LoVo (cell line): ENCODE results near the gene RNF130.
"Not testable (repeated sequence)": the region's sequence is repeated elsewhere in the genome, so short reads cannot be mapped to it uniquely, and the experiment has no call there.

Source experiments
- DNase-seq: peaks from one replicate; pipeline ENCODE4 v3.0.0-alpha.2; 2016; ENCODE audit warnings: low spot score

Gene RNF130

GRCh38 chr5:179974246-179974945 lies 97.2 kb downstream of the RNF130 start:
- no peak for DNase-seq

GRCh38 chr5:179973391-179973790 lies 98.2 kb downstream of the RNF130 start:
- DNase-seq, result no peak

GRCh38 chr5:179969110-179969509 lies 102.4 kb downstream of the RNF130 start:
- no peak for DNase-seq

- peak; percentile 40 for DNase-seq
Measured at GRCh38 chr5:179967489-179967888, 104.1 kb downstream of the RNF130 start.

- DNase-seq, result no peak
Measured at GRCh38 chr5:179964015-179964414, 107.5 kb downstream of the RNF130 start.

- no peak for DNase-seq
Measured at GRCh38 chr5:179963375-179963774, 108.2 kb downstream of the RNF130 start.

- DNase-seq, result no peak
Measured at GRCh38 chr5:179960204-179960831, 111.2 kb downstream of the RNF130 start.

- no peak for DNase-seq
Measured at GRCh38 chr5:179959641-179960040, 111.9 kb downstream of the RNF130 start.

- not testable (repeated sequence) for DNase-seq
Measured at GRCh38 chr5:179959118-179959517, 112.4 kb downstream of the RNF130 start.

- DNase-seq, result no peak
Measured at GRCh38 chr5:179955630-179956029, 115.9 kb downstream of the RNF130 start.

- no peak for DNase-seq
Measured at GRCh38 chr5:179955062-179955461, 116.5 kb downstream of the RNF130 start.

GRCh38 chr5:179954434-179954833 lies 117.1 kb downstream of the RNF130 start:
- no peak for DNase-seq

- DNase-seq, result no peak
Measured at GRCh38 chr5:179953987-179954386, 117.6 kb downstream of the RNF130 start.

- DNase-seq, result no peak
Measured at GRCh38 chr5:179936976-179937681, 134.4 kb downstream of the RNF130 start.

- DNase-seq, result no peak
Measured at GRCh38 chr5:179930788-179931473, 140.6 kb downstream of the RNF130 start.

- no peak for DNase-seq
Measured at GRCh38 chr5:179927824-179928223, 143.7 kb downstream of the RNF130 start.

- no peak for DNase-seq
Measured at GRCh38 chr5:179926657-179927056, 144.9 kb downstream of the RNF130 start.

- no peak for DNase-seq
Measured at GRCh38 chr5:179923436-179923835, 148.1 kb downstream of the RNF130 start.

GRCh38 chr5:179920175-179920574 lies 151.4 kb downstream of the RNF130 start:
- DNase-seq, result no peak

GRCh38 chr5:179919487-179920060 lies 152.0 kb downstream of the RNF130 start:
- DNase-seq, result no peak

GRCh38 chr5:179918742-179919486 lies 152.6 kb downstream of the RNF130 start:
- DNase-seq, result no peak

- no peak for DNase-seq
Measured at GRCh38 chr5:179916523-179916922, 155.0 kb downstream of the RNF130 start.
